ENCODE results near the gene TMEM120A.

The TMEM120A gene

GRCh38 chr7:75993689-75994387 lies 557 bp downstream of the TMEM120A start:
- no peak for DNase-seq

DNA sequence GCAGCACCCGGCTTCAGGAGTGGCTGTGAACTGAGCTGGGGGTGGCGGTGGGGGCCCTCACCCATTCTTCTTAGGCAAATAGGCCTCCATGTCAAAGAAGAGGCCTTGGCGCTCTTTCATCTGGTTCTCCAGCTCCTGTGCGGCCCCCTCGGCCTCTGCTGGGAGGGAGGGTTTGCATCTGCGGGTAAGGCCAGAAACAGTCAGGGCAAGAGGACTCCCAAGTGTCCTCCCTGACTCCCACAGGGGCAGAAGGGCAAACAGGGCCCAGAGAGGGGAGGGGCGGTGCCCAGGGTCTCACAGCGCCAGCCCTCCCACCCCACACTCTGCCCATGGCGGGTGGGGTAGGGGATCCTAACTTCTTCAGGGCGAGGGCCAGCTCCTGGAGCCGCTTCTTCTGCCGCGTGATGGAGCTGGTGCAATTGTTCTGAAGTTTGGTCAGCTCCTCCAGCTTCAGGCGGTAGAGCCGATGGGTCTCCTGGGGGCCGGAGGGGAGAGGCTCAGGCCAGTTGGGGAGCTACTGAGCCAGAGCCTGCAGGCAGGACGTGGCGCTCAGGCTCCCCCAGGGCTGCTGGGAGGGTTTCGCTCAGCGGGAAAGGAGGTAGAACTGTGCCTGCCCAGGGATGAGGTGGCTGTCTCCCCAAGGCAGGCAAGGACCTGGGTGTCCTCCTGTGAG lies 2.2 kb downstream of the TMEM120A start:
- DNase-seq = no peak

DNA sequence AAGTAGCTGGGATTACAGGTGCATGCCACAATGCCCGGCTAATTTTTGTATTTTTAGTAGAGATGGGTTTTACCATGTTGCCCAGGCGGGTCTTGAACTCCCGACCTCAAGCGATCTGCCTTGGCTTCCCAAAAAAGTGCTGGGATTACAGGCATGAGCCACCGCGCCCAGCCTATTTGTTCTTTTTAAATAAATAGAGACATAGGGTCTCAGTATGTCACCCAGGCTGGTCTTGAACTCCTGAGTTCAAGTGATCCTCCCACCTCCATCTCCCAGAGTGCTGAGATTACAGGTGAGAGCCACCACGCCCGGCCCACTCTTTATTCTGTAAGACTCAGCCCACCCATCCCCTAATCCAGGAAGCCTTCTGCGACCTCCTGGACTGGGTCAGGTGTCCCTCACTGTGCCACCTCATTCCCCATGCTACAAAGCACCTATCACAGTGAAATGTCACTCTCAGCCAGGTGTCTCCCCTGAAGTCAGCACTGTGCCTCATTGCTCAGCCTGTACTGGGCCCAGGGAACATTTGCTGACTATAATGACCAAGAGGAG lies 2.8 kb downstream of the TMEM120A start:
- DNase-seq = no peak

DNA sequence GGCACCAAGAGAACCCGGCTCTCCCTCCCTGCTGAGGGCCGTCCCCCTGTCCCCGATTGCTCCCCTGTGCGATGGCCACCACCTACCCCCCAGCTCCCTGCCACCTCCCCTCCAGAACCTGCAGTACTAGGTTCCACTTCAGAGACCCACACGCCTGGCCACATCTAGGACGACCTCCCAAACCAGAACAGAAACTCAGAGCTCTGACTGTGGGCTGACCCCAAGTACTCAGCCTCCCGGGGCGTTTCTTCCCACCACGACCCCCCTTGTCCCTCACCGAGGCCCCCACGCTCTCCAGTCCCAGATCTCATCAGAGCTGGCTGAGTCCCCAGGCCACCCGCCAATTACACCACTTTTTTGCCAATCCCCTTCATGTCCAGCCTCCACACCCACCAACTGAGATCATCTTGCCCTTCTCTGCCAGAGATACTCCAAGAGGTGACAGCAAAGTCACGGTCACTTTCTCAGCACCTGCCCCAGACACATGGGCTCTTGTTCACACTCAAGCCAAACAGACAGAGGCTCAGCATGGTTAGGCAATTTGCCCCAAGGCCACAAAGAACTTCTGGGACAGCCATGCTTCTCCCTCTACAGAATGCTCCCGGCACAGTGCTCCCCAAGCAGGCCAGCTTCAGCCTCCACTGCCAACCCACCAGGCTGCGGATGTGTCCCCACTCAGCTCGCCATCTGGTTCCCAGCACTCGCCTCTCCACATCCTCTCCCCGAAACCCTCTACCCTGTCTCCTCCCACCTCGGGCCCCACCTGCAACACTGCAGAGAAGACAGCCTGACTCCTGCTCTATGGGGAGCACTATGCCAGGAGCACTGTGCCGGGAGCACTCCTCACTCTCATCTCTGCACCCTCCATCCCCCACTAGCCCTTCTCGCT lies 4.7 kb downstream of the TMEM120A start:
- no peak for DNase-seq

DNA sequence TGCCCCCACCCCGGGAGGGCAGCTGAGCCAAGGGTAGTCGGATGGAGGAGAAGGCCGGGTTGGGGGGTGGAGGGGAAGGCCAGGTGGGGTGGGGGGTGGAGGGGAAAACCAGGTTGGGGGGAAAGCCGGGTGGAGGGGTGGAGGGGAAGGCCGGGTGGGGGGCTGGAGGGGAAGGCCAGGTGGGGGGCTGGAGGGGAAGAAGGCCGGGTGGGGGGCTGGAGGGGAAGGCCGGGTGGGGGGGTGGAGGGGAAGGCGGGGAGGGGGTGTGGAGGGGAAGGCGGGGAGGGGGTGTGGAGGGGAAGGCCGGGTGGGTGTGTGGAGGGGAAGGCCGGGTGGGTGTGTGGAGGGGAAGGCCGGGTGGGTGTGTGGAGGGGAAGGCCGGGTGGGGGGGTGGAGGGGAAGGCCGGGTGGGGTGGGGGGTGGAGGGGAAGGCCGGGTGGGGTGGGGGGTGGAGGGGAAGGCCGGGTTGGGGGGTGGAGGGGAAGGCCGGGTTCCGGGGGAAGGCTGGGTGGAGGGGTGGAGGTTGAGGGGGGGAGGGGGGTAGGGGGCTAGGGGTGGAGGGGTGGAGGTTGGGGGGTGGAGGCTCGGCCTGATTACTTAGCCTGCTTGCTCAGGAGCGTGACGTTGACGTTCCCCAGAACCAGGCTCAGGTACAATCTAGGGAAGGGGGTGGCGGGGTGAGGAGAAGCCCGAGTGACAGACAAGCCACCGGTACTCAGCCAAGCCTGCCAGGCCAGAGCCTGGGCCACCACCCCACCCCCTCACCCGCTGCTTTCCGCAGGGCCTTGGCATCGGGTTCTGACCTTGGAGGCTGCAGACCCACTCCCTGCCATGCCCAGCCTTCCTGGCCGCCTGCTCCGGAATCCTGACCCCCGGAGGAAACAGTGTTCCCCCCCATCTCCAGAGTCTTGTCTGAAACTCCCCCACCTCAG lies 5.6 kb downstream of the TMEM120A start:
- no peak for DNase-seq

DNA sequence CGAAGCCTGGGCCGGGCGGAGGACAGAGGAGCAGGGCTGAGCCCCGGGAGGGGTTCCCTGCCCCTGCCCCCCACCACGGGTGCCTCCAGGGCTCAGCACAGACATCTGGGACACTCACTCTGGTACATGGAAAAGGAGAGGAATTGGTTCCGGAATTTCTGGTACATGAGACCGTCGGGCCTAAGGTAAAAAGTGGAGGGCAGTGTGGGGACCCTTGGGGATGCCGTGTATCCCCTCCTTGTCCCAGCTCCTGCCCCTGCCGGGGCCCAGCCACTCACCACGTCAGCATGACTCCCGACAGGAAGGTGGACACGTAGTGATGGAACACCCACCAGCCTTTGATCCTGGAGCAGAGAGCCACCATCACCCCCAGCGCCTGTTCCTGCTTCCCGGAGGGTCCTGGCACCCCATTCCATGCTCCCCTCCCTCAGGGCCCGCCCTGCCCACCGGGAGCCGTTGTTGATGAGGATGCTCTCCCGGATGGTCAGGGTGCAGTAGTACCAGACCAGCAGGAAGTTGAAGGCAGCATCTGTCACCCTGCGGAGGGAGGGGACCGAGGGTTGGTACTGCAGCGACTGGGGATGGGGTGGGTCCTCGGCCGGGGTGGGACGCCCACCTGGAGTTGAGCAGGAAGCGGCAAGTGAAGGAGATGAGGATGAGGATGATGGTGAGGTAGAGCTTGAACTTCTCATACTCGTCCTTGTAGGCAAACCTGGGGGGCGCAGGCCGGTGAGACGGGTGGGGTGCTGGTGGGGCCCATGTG lies 6.4 kb downstream of the TMEM120A start:
- DNase-seq = no peak

- no peak for DNase-seq
Observed at GRCh38 chr7:75987026-75987804, 7.2 kb downstream of the TMEM120A start.

- DNase-seq = no peak
Observed at GRCh38 chr7:75986147-75986781, 8.1 kb downstream of the TMEM120A start.

- DNase-seq = peak; percentile 23
Observed at GRCh38 chr7:75985518-75986146, 8.8 kb downstream of the TMEM120A start.

- no peak for DNase-seq
Observed at GRCh38 chr7:75985009-75985517, 9.3 kb downstream of the TMEM120A start.

- no peak for DNase-seq
Observed at GRCh38 chr7:75984130-75985008, 10.0 kb downstream of the TMEM120A start.

DNA sequence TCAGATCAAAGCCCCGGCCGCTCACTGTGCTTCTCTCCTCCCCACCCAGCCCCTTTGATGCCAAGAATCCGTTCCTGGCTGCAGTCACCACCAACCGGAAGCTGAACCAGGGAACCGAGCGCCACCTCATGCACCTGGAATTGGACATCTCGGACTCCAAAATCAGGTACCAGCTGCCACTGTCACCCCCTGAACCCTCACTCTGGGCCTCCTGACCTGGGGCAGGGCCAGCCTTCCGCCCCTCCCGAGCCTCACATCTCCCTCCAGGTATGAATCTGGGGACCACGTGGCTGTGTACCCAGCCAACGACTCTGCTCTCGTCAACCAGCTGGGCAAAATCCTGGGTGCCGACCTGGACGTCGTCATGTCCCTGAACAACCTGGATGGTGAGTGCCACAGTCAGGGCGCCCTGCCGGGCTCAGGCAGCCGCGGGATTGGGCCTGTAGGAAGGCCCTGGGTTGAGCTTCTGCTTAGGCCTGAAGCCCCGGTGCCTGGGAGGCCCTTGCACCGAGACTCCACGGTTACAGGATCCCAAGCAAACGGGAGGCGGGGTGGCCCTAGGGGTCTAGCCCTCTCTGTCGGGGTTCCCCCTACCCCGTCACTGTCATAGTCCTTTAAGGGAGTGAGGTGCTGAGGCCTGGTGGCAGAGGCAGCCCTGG lies 10.8 kb downstream of the TMEM120A start:
- DNase-seq = no peak

DNA sequence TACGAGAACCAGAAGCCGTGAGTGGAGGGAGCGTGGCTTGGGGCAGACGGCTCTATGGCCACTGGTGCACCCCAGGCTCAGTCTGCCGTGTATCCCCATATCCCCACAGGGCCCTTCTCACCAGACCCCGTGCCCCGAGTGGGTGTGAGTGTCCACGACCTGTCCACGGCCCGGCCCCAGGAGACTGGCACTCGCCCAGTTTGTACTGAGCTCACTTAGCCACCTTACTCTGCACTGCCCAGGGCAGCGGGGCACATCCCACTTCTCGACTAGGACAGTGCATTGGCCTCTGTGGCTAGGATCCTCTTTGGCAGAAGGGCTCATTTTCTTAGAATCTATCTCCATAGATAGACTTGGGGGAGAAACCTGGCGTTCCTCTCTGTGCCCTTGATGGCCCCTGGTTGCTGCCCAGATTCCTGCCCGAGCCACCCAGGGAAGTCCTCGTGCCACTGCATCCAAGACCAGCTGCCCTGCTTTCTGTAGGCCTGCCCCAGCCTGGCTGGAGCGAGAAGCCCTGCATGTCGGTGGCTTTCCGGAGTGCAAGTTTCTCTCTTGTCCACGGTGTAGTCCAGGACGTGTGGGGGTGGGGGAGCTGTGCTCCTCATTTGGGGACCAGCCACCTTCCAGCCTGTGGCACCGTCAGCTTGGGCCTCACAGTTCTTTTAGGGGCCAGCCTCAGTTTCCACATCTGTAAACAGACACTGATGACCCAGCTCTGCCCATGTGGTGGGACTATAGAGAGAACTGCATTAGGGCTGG lies 11.9 kb downstream of the TMEM120A start:
- DNase-seq = no peak

DNA sequence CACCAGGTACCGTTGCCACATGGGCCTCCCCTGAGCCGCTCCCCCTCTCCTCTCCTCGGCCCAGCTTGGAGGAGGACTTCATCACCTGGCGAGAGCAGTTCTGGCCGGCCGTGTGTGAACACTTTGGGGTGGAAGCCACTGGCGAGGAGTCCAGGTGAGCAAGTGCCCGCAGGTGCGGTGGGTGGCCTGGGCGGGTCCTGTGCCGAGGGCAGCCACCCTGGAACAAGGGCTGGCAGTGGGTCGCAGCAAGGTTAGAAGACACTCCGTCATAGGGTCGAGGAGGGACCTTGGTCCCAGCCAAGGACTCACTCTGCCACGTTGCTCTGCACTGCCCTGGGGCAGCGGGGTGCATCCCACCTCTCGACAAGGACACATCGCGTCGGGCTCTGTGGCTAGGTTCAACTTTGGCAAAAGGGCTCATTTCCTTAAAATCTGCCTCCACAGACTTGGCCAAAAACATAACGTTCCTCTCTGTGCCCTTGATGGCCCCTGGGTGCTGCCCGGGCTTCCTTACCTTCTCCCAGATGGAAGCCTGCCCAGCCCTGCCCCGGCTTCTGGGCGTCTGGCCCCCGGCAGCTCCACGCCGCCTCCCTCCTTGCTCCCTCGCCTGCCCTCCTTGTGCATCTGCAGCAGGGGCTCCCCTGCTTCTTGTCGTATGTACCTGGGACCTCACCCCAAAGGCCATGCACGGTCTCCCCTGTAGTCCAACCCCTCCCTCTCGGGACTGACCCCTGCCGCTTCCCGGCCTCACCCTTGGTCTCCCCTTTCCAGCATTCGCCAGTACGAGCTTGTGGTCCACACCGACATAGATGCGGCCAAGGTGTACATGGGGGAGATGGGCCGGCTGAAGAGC lies 12.7 kb downstream of the TMEM120A start:
- no peak for DNase-seq

GRCh38 chr7:75981203-75981452 lies 13.3 kb downstream of the TMEM120A start:
- no peak for DNase-seq
